IPS-18c (cell line): ENCODE data around the gene MRPS17.

Experiments
- H3K4me3 ChIP-seq: 2 replicates; pipeline ENCODE4 v1.7.0; 2013; ENCODE audit warnings: low read depth, mild to moderate bottlenecking, low read length, moderate library complexity; ENCODE audit not compliant: insufficient read depth
- H3K9me3 ChIP-seq: one replicate; pipeline ENCODE4 v1.6.1; 2013; ENCODE audit warnings: mild to moderate bottlenecking, low read length, moderate library complexity; ENCODE audit not compliant: control insufficient read depth, insufficient read depth

The MRPS17 gene

DNA sequence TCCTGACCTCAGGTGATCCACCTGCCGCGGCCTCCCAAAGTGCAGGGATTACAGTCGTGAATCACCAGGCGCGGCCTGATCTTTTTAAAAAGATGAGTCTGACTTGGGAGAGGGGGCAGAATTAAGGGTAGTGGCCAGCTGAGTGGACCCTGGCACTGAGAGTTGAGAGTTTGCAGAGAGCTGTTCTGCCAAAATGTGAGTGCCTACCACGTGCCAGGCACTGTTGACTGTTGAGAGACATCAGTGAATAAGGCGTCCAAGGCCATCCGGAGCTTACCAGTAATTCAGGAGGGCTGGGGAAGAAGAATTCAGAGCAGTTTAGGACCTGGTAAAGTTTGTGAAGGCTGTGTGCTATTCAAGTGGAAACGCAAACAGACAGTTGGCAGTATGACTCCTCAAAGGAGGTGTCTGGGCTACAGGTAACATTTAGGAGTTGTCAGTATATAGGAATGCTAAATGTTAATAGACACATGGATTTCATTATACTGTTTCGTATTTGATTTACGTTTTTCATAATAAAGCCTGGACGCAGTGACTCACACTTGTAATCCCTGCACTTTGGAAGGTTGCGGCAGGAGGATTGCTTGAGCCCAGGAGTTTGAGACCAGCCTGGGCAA is 14.2 kb downstream of the MRPS17 start:
- no peaks in the 10 kb centered on the region for H3K9me3 ChIP-seq
- H3K4me3 ChIP-seq = no peak overlapping the region

GRCh38 chr7:55966851-55967250 is 15.2 kb downstream of the MRPS17 start:
- Histone ChIP-seq H3K9me3 (no peaks in the 10 kb centered on the region), H3K4me3 (no peak overlapping the region)

DNA sequence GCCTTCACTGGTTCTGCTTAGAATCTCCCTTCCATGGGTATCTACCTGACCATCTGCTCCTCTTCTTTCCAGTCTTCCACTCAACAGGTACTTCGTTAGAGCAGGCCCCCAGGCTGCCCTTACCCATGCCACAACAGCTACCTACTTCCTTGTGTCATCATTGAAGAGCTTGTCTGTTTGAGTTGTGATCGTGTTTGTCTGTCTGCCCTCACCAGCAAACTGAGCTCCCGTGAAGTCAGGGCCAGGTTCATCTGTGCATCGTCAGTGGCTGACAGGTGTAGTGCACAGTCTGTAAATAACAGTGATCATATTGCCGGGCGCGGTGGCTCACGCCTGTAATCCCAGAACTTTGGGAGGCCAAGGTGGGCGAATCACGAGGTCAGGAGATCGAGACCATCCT is 17.7 kb downstream of the MRPS17 start:
- no peaks in the 10 kb centered on the region for H3K9me3 ChIP-seq
- no peak overlapping the region for H3K4me3 ChIP-seq

DNA sequence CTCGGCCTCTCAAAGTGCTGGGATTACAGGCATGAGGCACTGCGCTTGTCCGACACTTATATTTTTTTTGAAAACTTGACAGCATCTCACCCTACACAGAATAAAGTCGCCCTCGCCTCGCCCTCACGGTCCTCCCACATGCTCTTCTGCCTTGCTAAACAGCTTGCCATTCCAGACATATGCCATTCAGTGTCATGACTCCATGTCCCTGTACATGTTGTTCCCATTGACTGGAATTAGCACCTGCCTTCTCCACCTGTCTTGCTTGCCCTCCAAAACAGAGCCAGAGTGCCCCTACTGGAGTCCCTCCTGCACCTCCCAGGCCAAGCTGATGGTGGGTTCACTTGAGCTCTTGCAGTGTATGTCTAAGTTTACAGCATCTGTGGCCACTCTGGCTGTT is 18.9 kb downstream of the MRPS17 start:
- H3K9me3 ChIP-seq = no peaks in the 10 kb centered on the region

DNA sequence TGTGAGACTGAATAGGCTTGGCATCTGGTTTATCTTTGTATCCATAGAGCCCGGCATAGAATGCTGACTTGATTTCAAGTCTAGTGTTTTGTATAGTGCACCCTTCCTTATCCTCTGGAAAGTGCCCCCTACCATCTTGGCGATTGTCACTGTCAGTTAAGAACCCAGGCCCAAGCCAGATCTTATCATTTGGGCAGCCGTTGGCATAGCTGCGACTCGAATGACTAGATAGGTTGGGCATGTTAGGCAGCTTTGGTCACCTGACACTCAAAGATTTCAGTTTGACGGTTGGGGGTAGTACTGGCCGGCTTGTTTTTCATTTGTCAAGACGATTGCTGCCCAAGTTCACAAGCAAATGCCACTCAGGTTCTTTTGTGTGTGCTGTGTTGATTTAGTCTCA is 19.3 kb downstream of the MRPS17 start:
- Histone ChIP-seq H3K4me3 (no peak overlapping the region), H3K9me3 (no peaks in the 10 kb centered on the region)

More for the DNA sequence above, 18.9 kb downstream of the MRPS17 start:
- no peak overlapping the region; the same call in 1 of the 2 replicates for H3K4me3 ChIP-seq

- H3K4me3 ChIP-seq = no peak overlapping the region
- no peaks in the 10 kb centered on the region for H3K9me3 ChIP-seq
Measured at GRCh38 chr7:55973747-55974250, 22.1 kb downstream of the MRPS17 start.

DNA sequence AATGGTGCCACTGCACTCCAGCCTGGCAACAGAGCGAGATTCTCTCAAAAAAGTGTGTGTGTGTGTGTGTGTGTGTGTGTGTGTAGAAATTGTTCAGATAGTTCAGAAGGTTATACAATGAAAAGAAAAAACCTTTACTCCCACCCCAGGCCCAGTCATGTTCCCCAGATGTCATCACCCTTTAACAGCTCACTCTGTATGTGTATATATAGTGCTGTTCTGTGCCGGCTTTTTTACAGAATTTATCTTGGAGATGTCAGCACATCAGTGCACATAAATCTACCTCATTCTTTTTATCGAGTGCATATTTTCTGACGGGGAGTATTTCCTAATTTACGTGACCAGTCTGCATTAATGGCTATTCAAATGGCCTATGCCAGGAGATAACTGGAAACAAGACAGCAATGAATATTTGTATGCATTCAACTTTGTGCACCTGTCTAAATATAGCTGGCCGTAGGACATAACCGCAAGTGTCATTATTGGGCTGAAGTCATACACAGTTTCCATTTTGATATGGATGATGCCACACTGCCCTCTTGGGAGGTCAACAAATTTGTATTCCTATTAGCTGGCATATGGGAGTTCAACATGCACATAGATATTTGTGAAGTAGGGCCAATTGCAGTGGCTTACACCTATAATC is 24.4 kb downstream of the MRPS17 start:
- H3K9me3 ChIP-seq = no peaks in the 10 kb centered on the region
- H3K4me3 ChIP-seq = no peak overlapping the region

GRCh38 chr7:55977831-55978230 is 26.2 kb downstream of the MRPS17 start:
- H3K9me3 ChIP-seq = no peaks in the 10 kb centered on the region

GRCh38 chr7:55980266-55980665 is 28.6 kb downstream of the MRPS17 start:
- Histone ChIP-seq H3K9me3 (no peaks in the 10 kb centered on the region), H3K4me3 (no peak overlapping the region)

More at GRCh38 chr7:55977831-55978230, 26.2 kb downstream of the MRPS17 start:
- H3K4me3 ChIP-seq = no peak overlapping the region

- no peak overlapping the region for H3K4me3 ChIP-seq
- H3K9me3 ChIP-seq = no peaks in the 10 kb centered on the region
Measured at GRCh38 chr7:55983537-55983936, 31.9 kb downstream of the MRPS17 start.

DNA sequence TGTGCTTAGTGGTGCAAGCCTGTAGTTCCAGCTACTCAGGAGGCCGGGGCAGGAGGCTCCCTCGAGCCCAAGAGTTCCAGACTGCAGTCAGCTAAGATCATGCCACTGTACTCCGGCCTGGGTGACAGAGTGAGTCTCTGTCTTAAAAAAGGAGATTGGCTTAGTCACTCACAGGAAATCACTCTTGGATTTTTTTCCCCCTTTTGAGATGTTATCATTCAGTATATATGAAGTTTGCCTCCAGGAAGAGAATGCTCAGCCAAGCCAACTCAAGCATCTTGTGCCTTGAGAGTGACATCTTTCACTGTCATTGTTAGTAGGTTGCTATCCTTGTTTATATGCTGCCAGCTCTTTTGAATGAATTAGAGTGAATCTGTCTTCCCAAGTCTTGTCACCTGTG is 40.7 kb downstream of the MRPS17 start:
- H3K4me3 ChIP-seq = no peak overlapping the region
- no peaks in the 10 kb centered on the region for H3K9me3 ChIP-seq

DNA sequence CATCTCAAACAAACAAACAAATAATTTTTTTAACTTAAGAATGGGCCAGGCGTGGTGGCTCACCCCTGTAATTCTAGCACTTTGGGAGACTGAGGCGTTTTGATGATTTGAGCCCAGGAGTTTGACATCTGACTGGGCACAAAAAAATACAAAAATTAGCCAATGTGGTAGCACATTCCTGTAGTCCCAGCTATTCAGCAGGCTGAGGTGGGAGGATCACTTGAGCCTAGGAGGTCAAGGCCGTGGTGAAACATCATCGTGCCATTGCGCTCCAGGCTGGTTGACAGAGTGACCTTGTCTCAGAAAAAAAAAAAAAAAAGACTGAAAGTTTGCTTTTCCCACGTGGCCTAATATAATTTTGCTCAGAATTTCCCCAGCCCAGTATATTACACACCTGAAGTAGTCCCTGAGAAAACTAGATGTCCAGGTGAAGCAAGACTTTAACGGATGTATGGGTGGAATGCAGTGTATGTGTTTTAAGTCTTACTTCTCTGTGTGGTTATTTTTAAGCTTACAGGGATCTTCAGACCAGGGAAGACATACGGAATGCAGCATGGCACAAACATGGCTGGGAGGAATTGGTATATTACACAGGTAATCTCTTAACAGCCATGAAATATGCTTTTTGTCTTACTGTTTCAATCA is 45.3 kb downstream of the MRPS17 start:
- no peaks in the 10 kb centered on the region for H3K9me3 ChIP-seq
- H3K4me3 ChIP-seq = no peak overlapping the region

DNA sequence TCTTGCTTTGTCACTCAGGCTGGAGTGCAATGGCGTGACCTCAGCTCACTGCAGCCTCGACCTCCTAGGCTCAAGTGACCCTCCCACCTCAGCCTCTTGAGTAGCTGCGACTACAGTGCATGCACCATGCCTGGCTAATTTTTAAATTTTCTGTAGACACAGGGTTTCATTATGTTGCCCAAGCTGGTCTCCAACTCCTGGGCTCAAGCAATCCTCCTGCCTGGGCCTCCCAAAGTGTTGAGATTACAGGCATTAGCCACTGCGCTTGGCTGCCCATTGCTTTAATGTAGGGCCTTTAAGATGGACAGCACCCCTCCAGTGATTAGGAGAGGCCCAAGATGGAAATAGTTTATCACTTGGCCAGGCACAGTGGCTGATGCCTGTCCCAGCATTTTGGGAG is 52.1 kb downstream of the MRPS17 start:
- Histone ChIP-seq H3K9me3 (no peaks in the 10 kb centered on the region), H3K4me3 (no peak overlapping the region)
